ENCODE results near the gene RAP1A.
"Not testable (repeated sequence)": the region's sequence is repeated elsewhere in the genome, so short reads cannot be mapped to it uniquely, and the experiment has no call there.

RAP1A gene

GRCh38 chr1:111666828-111667227, 47.2 kb downstream of the RAP1A start:
- in situ Hi-C loops (cut with MboI; ENCODE audit: low sequenced_read_pairs, unreplicated experiment) = loop anchor here (10.0 kb wide), 1 partner anchor 162 kb away; the partner anchor contains the start of genes ADORA3 and TMIGD3
- no peak for DNase-seq (ENCODE audit: low spot score)

DNA sequence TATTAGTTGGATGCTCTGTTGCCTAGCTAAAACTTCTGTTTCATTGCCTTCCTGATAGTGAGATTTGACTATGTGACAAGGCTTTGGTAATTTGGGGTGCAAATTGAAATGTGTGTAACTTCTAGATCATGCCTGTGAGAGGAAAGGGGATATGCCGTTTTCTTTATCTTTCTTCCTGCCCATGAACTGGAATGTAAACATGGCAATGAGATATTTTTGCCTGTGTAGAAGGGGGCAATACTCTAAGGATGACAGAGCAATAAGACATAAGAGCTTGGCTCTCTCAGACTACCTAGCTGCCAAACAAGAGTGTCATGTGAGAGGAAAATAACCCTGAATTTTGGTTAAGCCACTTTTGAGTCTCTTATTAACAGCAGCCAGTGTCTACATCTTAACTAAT, 49.7 kb downstream of the RAP1A start:
- TF ChIP-seq, protein P1, sequence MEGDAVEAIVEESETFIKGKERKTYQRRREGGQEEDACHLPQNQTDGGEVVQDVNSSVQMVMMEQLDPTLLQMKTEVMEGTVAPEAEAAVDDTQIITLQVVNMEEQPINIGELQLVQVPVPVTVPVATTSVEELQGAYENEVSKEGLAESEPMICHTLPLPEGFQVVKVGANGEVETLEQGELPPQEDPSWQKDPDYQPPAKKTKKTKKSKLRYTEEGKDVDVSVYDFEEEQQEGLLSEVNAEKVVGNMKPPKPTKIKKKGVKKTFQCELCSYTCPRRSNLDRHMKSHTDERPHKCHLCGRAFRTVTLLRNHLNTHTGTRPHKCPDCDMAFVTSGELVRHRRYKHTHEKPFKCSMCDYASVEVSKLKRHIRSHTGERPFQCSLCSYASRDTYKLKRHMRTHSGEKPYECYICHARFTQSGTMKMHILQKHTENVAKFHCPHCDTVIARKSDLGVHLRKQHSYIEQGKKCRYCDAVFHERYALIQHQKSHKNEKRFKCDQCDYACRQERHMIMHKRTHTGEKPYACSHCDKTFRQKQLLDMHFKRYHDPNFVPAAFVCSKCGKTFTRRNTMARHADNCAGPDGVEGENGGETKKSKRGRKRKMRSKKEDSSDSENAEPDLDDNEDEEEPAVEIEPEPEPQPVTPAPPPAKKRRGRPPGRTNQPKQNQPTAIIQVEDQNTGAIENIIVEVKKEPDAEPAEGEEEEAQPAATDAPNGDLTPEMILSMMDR (IDR thresholded peaks at IDR 0.05; ENCODE audit: borderline replicate concordance, control extremely low read depth, extremely low read depth, insufficient read depth, missing control alignments) = no peak
- in situ Hi-C loops (cut with MboI; ENCODE audit: low sequenced_read_pairs, unreplicated experiment) = loop anchor here (10.0 kb wide), 1 partner anchor 164 kb away; the partner anchor contains the start of genes ADORA3 and TMIGD3

More at GRCh38 chr1:111666828-111667227, 47.2 kb downstream of the RAP1A start:
- TF ChIP-seq, protein P1 (IDR thresholded peaks at IDR 0.05; ENCODE audit: borderline replicate concordance, control extremely low read depth, extremely low read depth, insufficient read depth, missing control alignments) = no peak

GRCh38 chr1:111671852-111672251, 52.3 kb downstream of the RAP1A start:
- in situ Hi-C loops (cut with MboI; ENCODE audit: low sequenced_read_pairs, unreplicated experiment) = no loop called here
- TF ChIP-seq, protein P1 (IDR thresholded peaks at IDR 0.05; ENCODE audit: borderline replicate concordance, control extremely low read depth, extremely low read depth, insufficient read depth, missing control alignments) = no peak
- no peak for DNase-seq (ENCODE audit: low spot score)

More for the DNA sequence above, 49.7 kb downstream of the RAP1A start:
- no peak for DNase-seq (ENCODE audit: low spot score)

DNA sequence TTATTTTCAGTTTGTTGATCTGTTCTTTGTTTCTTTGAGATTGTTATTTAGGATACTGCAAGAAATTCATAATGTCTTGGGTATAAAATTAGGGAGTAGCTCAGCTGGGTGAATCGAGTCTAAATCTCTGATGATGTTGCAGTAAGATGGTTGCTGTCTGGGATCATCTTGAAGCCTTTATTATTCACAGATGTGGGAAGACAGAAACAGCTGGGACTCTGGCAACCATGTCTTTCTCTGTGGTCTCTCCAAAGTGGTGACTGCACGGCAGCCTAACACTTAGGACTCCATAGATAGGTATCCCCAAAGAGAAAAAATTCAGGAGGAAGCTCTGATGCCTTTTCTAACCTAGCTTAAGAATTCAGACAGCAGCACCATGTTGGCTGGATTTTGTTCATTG, 52.7 kb downstream of the RAP1A start:
- in situ Hi-C loops (cut with MboI; ENCODE audit: low sequenced_read_pairs, unreplicated experiment) = no loop called here
- TF ChIP-seq, protein P1 (IDR thresholded peaks at IDR 0.05; ENCODE audit: borderline replicate concordance, control extremely low read depth, extremely low read depth, insufficient read depth, missing control alignments) = no peak
- DNase-seq (ENCODE audit: low spot score) = no peak

GRCh38 chr1:111677604-111678003, 58.0 kb downstream of the RAP1A start:
- TF ChIP-seq, protein P1 (IDR thresholded peaks at IDR 0.05; ENCODE audit: borderline replicate concordance, control extremely low read depth, extremely low read depth, insufficient read depth, missing control alignments) = no peak
- in situ Hi-C loops (cut with MboI; ENCODE audit: low sequenced_read_pairs, unreplicated experiment) = no loop called here
- no peak for DNase-seq (ENCODE audit: low spot score)

- no peak for DNase-seq (ENCODE audit: low spot score)
- in situ Hi-C loops (cut with MboI; ENCODE audit: low sequenced_read_pairs, unreplicated experiment) = no loop called here
- TF ChIP-seq, protein P1 (IDR thresholded peaks at IDR 0.05; ENCODE audit: borderline replicate concordance, control extremely low read depth, extremely low read depth, insufficient read depth, missing control alignments) = no peak
Measured at GRCh38 chr1:111679541-111679940, 60.0 kb downstream of the RAP1A start.

DNA sequence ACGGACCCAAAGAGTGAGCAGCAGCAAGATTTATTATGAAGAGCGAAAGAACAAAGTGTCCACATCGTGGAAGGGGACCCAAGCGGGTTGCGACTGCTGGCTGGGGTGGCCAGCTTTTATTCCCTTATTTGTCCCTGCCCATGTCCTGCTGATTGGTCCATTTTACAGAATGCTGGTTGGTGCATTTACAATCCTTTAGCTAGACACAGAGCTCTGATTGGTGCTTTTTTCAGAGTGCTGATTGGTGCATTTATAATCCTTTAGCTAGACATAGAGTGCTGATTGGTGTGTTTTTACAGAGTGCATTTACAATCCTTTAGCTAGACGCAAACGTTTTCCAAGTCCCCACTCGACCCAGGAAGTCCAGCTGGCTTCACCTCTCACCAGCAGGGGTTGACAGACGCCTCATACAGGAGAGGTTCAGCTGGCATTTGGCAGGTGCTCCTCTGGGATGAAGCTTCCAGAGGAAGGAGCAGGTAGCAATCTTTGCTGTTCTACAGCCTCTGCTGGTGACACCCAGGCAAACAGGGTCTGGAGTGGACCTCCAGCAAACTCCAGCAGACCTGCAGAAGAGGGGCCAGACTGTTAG, 60.7 kb downstream of the RAP1A start:
- in situ Hi-C loops (cut with MboI; ENCODE audit: low sequenced_read_pairs, unreplicated experiment) = not testable (repeated sequence)

DNA sequence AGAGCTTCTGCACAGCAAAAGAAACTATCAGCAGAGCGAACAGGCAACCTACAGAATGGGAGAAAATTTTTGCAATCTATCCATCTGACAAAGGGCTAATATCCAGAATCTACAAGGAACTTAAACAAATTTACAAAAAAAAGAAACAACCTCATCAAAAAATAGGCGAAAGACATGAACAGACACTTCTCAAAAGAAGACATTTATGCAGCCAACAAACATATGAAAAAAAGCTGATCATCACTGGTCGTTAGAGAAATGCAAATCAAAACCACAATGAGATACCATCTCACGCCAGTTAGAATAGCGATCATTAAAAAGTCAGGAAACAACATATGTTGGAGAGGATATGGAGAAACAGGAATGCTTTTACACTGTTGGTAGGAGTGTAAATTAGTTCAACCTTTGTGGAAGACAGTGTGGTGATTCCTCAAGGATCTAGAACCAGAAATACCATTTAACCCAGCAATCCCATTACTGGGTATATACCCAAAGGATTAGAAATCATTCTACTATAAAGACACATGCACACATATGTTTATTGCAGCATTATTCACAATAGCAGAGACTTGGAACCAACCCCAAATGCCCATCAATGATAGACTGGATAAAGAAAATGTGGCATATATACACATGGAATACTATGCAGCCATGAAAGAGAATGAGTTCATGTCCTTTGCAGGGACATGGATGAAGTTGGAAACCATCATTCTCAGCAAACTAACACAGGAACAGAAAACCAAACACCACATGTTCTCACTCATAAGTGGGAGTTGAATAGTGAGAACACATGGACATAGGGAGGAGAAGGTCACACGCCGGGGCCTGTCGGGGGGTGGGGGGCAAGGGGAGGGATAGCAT, 65.9 kb downstream of the RAP1A start:
- in situ Hi-C loops (cut with MboI; ENCODE audit: low sequenced_read_pairs, unreplicated experiment); DNase-seq (ENCODE audit: low spot score): not testable (repeated sequence)

More for the DNA sequence above, 60.7 kb downstream of the RAP1A start:
- not testable (repeated sequence) for DNase-seq (ENCODE audit: low spot score)

All from GM13976 (cell line).